ENCODE data around the gene LCOR.

The LCOR gene

DNA sequence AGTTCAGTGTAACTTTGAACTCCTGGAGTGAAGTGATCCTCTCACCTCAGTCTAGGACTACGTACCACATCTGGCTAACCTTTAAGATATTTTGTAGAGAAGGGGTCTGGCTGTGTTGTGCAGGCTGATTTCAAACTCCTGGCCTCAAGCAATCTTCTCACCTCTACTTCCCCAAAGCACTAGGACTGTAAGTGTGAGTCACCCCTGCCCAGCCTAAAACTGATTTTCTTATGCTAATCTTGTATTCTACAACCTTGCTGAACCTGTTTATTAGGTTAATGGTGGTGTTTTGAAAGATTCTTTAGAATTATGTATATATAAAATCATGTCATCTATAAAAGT is 58.0 kb downstream of the LCOR start:
- DNase-seq (ENCODE audit: low read depth, low spot score) = no peak

DNA sequence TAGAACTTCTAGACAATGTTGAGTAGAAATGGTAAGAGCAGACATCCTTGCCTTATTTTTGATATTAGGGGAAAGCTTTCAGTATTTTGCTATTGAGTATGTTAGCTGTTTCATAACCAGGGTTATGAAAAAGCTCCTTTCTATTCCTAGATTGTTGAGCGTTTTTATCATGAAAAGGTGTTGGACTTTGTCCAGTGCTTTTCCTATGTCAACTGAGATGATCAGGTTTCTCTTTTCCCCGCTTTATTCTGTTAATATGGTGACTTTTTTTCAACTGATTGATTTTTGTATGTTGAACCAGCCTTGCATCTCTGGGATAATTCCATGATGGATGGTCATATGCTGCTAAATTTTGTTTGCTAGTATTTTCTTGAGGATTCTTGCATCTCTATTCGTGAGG is 58.5 kb downstream of the LCOR start:
- DNase-seq (ENCODE audit: low read depth, low spot score) = no peak

DNA sequence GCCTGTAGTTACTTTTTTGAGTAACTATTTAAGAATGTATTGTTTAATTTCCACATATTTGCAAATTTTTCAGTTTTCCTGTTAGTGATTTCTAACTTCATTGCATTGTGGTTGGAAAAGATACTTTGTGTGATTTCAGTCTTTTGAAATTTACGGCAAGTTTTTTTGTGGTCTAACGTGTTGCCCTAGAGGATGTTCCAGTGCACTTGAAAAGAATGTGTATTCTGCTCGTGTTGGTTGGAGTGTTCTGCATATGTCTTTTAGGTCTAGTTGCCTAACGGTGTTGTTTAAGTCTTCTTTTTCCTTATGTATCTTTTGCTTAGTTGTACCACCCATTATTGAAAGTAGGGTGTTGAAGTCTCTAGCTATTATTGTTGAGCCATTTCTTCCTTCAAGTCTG is 59.7 kb downstream of the LCOR start:
- DNase-seq (ENCODE audit: low read depth, low spot score) = no peak

DNA sequence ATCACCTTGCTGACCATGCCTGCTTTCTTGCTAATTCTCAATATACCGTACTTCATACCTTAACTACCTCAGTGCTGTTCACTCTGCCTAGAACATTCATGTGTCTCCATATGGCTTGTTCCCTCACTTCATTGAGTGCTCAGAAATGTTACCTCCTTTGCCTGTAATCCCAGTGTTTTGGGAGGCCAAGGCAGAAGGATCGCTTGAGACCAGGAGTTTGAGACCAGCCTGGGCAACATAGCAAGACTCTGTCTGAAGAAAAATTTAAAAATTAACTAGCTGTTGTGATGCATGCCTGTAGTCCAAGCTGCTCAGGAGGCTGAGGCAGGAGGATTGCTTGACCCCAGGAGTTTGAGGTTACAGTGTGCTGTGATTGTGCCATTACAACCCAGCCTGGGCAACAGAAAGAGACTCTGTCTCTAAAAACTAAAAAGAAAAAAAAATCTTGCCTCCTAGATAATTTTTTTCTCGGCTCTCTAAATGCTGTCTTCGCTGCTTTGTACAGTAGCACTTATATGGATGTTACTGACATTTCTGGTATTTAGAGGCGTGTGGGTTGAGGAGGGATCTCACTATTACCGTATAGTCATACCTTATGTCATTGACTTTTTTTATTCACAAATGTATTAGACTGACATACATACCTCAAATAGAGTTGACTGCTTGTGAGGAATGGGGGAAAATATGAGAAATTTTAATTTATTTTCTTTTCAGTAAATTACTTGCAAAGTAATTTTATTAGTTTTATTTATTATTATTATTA is 63.7 kb downstream of the LCOR start:
- DNase-seq (ENCODE audit: low read depth, low spot score) = no peak

DNA sequence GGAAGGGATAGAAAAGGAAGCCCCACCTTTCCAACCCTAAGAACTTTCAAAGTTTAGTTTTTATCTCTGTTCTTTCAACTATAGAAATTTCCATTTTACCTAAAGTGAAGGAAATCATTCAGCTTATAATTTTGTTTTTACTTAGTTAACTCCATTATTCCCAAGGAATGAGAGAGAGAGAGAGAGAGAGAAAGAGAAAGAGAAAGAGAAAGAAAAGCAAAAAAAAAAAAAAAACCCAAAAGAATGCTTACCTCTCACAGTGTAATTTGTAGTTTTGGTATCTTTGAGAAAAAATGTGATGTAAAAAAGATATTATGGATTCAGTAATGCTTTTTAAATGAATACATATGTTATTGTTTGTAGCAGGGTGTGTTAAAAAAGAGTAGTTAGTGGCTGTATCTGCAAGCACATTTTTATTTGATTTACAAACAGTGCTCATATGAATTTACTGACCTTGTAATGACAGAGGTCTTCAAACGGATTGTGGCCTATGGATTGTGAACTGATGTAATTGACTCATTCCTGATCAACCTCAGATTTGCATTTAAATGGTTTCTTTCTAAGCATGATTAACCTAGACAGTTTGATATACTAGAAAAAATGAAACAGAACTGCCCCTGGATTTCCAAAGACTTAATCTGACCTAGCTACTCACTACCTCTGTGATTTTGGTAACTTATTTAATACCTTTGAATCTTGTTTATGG is 64.9 kb downstream of the LCOR start:
- DNase-seq (ENCODE audit: low read depth, low spot score) = no peak

DNA sequence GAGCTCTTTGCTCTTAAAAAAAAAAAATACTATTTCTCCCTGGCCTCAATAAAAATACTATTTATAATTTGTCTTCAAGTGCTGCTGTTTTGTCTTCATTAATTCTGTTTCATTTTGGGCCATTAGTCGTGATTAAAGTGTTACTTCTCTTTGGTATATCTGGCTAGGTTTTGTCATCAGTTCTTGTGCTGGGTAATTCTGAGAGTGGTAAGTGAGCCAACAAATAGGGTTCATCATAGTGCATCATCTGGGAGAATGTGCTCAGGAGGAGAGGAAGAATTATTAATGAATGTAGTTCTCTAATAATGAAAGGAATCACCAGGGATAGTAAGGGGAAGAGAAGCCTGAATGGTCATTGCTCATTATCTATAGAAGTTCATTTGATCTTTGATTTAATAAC is 70.0 kb downstream of the LCOR start:
- DNase-seq (ENCODE audit: low read depth, low spot score) = no peak

DNA sequence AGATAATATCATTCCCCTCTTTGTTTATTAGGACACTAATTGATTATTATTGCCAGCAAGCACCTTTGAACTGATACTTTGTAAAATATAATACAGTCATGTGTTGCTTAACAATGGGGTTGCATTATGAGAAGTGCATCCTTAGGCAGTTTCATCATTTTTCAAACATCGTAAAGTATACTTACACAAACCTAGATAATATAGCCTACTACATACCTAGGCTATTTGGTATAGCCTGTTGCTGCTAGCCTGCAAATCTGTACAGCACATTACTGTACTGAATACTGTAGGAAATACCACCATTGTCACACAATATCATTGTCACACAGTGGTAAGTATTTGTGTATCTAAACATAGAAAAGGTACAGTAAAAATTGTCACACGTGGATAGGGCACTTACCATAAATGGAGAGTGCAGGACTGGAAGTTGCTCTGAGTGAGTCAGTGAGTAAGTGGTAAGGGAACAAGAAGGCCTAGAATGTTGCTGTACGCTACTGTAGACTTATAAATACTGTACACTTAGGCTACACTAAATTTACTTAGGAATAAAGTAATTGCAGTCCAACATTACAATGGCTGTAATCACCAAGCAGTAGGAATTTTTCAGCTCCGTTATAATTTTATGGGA is 70.7 kb downstream of the LCOR start:
- no peak for DNase-seq (ENCODE audit: low read depth, low spot score)

DNA sequence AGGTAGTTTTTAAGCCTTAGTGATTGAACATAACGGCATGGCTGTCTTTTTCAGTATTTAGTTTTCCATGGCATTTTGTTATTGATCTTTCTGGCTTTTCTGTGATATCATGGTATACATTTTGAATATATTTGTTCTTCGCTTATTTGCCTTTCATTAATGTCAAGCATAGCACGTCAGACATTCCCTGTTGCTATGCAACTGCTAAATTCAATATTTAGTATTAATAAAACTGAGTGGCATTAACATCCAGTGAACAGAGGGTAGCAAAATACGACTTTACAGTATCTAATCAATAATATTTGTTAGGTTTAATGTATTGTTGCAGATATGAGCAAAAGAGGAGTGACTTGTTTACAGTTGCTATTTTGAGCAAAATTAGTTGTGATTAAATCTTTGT is 72.5 kb downstream of the LCOR start:
- no peak for DNase-seq (ENCODE audit: low read depth, low spot score)

DNA sequence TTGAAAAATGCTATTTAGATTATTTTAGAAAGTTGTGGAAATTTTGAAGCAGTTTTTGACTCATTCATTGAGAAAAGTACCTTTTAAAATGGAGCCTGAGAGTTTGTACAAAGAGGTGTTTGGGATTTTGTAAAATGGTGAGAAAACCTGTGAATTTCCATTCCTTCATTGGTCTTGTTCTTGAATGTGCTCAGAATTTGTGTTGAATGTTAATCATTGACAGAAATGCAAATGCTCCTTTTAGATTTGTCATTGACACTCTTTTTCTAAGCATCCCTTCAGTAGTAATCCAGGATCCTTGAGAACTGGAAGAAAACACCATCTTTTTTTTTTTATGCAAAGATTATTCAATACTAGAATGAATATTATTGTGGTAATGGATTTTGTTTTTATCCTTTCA is 74.8 kb downstream of the LCOR start:
- no peak for DNase-seq (ENCODE audit: low read depth, low spot score)

DNA sequence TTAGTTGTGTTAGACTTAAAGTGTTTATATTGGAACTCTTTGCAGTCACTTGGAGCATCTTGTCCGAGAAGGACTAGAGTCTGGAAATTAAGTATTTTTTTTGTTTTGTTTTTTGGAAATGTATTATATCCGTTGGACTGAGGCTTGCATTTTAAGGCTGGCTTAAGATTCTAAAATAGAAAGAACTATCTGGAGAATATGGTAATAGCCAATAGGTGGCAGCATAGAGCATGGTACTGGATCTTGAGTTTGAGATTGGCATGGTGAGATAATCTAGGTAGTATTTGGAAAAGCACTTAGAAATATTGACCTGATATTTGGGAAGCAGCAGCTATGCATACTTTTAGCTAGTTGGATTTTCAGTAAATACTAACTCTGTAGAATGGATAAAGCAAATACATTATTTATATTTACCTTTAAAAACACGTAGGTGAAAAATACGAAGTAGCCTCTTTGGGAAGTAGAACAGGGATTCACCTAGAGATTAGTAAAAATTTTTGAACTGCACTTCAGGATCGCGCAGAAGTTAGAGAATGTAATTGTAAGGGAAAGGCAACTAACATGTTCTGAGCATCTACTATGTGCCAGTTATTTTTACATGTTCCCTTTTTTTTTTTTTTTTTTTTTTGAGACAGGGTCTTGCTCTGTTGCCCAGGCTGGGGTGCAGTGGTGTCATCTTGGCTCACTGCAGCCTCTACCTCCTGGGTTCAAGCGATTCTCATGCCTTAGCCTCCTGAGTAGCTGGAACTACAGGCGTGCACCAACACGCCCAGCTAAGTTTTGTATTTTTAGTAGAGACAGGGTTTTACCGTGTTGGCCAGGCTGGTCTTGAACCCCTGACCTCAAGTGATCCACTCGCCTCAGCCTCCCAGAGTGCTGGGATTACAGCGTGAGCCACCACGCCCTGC is 78.6 kb downstream of the LCOR start:
- no peak for DNase-seq (ENCODE audit: low read depth, low spot score)

DNA sequence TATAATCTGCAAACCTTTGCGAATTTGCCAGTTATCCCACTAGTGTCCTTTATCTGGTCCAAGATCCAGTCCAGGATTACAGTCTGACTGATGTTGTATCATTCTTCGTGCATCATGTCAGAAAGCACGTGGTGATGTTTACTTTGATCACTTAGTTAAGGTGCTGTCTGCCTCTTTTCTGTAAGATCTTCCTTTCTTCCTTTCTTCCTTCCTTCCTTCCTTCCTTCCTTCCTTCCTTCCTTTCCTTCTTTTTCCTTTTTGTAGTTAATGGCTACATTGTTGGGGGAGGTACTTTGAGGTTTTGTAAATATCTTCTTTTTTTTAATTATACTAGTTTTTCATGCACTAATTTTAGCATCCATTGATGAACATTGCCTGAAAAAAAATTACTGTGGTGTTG is 80.3 kb downstream of the LCOR start:
- no peak for DNase-seq (ENCODE audit: low read depth, low spot score)

DNA sequence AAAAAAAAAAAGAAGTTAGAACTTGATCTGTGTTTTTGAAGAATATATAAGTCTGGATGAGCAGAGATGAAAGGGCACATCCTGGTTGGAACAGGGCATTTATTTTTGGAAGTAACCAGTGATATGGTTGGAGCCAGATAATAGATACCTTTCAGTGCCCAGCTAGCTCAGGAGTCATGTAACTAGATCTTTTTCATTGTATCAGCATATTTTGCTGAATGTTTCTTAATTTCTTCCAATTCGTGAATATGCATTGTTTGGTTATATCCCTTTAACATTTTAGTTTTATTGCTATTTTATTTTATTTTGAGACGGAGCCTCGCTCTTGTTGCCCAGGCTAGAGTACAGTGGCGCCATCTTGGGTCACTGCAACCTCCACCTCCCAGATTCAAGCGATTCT is 81.8 kb downstream of the LCOR start:
- DNase-seq (ENCODE audit: low read depth, low spot score) = no peak

DNA sequence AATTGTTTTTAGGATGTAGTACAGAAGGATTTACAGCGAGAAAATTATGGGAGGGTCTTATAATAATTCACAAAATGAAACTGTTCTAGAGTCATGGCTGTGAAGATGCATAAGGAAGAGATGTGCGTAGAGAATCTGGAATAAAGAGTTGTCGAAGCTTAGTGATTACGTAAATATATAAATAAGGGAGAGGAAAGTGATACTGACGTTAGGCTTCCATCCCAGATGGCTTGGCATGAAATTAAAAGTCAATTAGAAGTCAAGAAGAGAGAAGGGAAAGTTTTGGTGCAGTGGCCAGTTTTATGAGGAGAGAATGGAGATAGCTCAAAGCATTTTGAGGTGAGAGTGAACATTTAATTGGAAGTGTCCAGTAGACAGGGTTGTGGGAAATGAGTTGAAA is 85.5 kb downstream of the LCOR start:
- no peak for DNase-seq (ENCODE audit: low read depth, low spot score)

DNA sequence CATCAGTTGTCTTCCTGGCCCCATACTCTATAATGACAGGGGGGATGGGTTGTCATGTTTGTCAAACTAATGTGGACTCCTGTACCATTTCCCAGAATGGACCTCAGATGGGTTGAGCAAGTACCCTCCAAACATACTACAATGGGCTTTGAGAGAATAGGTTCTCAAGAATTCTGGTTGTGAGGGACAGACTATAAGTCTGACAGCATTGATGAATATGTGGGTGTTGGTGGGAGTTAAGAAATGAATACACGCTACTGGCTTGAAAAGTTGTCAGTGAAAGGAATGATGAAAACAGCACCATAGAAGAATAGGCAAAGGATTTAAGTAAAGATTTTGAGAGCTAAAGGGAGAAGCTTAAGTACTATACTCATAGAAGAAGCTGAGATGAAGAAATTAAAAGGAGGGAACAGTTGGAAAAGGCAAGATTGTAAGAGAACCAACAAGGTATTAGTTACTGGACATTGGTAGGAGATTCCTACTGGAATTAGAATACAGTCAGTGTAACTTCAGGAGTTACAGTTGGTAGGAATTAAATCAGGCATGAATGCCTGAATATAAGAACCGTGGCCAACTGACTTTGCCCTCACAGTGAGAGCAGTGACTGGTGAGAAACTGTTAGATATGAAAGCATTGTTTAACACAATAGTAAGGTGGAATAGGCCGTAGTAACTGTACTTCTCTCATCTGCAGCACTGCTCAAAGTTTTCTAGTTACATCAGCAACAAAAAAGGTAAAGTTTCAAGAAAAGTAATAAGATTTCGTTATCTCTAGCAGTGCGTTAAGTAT is 86.3 kb downstream of the LCOR start:
- no peak for DNase-seq (ENCODE audit: low read depth, low spot score)

DNA sequence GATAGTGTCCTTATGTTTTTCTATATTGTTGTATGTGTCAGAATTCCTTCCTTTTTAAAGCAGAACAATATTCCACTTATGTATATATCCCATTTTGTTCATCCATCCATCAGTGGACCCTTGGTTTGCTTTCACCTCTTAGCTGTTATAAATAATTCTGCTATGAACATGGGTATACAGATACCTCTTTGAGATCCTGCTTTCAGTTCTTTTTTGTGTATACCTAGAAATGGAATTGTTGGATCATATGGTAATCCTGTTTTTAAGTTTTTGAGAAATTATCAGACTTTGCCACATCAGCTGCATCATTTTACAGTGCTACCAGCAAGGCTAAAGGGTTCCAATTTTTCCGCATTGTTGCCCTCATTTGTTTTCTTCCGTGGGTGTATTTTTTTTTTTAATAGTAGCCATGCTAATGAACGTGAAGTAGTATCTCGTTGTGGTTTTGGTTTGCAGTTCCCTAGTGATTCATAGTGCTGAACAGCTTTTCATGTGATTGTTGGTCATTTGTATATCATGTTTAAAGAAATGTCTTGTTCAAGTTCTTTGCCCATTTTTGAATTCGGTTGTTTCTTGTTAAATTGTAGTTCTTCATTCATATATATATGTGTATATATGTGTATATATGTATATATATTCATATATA is 87.8 kb downstream of the LCOR start:
- DNase-seq (ENCODE audit: low read depth, low spot score) = no peak

DNA sequence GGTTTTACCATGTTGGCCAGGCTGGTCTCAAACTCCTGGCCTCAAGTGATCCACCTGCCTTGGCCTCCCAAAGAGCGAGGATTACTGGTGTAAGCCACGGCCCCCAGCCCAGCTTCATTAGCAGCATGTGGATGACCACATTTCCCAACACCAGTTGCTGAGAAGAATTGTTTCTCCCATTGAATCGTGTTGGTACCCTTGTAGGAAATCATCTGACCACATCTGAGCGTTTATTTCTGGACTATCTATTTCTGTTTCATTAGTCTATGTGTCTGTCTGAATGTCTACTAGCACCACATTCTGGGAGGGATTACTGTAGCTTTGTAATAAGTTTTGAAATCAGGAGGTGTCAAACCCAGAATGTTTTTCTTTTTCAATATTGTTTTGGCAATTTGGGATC is 89.6 kb downstream of the LCOR start:
- no peak for DNase-seq (ENCODE audit: low read depth, low spot score)

DNA sequence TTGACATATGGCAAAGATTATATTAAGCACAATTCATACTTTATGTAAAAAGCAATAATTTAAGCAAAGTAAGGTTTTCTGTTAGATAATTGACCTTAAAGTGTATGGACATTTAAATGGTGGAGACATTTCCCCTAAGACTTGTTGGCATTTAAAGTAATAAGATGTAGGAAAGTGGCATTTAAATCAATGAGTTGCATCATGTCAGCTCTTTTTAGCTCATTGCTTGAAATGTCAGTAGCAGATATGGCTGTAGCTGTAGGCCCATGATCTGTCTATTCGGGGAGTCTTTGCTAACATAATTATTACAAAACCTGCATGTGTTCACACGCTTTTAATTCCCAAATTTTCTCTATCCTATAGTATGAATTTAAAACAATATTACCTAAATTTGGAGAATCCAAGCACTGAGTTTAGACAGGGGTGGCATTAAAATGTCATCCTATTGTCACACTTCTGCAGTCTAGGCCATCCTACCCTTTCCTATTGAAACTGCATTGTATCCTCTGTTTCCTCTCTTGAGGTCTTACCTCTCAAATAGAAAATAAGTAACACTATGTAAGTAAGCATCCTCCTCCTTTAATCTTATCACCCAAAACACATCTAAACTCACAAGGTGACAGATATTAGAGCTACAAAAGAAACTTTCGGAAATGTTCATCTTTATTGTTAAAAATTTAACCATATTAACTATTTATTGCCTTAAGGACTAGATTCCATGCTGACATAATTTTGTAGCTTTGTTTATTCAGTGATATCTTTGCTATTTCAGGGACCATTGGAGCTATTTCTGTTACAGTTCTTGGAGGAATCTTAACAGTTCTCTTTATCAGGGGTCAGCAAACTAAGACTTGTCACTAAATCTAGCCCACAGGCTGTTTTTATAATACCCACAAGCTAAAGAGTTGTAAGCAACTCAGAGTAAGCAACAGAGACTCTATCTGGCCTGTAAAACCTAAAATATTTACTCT is 91.2 kb downstream of the LCOR start:
- DNase-seq (ENCODE audit: low read depth, low spot score) = no peak

DNA sequence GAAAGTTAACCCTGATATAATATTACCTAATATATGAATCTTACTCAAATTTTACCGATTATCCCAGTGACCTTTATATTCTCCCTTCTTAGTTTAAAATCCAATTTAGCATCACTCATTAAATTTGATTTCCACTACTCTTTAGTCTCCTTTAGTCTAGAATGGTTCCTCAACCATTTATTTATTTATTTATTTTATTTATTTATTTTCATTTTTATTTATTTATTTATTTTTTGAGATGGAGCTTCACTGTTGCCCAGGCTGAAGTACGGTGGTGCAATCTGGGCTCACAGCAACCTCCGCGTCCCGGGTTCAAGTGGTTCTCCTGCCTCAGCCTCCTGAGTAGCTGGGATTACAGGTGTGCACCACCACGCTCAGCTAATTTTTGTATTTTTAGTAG is 92.8 kb downstream of the LCOR start:
- no peak for DNase-seq (ENCODE audit: low read depth, low spot score)

DNA sequence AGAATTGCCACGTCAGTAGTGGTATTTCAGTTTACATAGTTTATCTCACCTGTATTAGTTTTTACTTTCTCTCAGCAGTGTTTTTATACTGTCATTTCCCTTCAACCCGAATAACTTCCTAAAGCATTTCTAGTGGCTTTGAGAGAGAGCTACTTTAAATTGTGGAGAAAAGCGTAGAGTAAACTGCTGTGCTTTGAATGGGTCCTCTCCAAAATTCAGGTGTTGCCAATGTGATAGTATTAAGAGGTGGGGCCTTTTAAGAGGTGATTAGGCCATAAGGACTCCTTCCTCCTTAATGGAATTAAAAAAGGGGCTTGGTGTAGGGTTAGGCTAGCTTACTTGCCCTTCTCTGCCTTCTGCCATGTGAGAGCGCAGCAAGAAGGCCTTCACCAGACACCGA is 98.4 kb downstream of the LCOR start:
- DNase-seq (ENCODE audit: low read depth, low spot score) = no peak

DNA sequence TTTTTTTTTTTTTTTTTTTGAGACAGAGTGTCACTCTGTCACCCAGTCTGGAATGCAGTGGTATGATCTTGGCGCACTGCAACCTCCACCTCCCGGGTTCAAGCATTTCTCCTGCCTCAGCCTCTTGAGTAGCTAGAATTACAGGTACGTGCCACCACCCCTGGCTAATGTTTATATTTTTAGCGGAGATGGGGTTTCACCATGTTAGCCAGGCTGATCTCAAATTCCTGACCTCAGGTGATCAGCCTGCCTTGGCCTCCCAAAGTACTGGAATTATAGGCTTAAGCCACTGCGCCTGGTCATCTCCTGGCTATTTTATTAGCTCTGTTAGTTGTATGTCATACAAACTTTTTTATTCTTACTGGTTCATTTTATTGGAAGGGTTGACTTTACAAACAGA is 103.0 kb downstream of the LCOR start:
- no peak for DNase-seq (ENCODE audit: low read depth, low spot score)

Data from brain pericyte (primary cell).